NB4 (cell line): ENCODE data around the gene ATP2B3.

Source experiments
- DNase-seq: peaks from one replicate; pipeline ENCODE4 v3.0.0; 2010; ENCODE audit warnings: low read depth
- H3K4me3 ChIP-seq: one replicate; pipeline ENCODE4 v1.5.1; 2011; ENCODE audit warnings: mild to moderate bottlenecking, low read depth, low read length, moderate library complexity
- MYC ChIP-seq: IDR thresholded peaks from 2 replicates; pipeline ENCODE4 v1.6.1; 2011; ENCODE audit warnings: low read depth, low read length
- POLR2A ChIP-seq: IDR thresholded peaks from 2 replicates; pipeline ENCODE4 v1.6.1; 2011; ENCODE audit warnings: mild to moderate bottlenecking; ENCODE audit not compliant: insufficient read length; ENCODE audit errors: extremely low read depth
- TF ChIP-seq, protein P1 (sequence below): IDR thresholded peaks from 2 replicates; pipeline ENCODE4 v1.6.1; 2011; ENCODE audit warnings: low read depth, low read length
- TF ChIP-seq, protein P2 (sequence below): IDR thresholded peaks from one replicate; pipeline ENCODE4 v1.5.1; 2012; ENCODE audit warnings: low read depth, low read length

ATP2B3 gene

GRCh38 chrX:153486171-153486570 lies 31.3 kb upstream of the ATP2B3 start:
- TF ChIP-seq, protein P1, sequence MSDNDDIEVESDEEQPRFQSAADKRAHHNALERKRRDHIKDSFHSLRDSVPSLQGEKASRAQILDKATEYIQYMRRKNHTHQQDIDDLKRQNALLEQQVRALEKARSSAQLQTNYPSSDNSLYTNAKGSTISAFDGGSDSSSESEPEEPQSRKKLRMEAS: no peak
- TF ChIP-seq, protein P2, sequence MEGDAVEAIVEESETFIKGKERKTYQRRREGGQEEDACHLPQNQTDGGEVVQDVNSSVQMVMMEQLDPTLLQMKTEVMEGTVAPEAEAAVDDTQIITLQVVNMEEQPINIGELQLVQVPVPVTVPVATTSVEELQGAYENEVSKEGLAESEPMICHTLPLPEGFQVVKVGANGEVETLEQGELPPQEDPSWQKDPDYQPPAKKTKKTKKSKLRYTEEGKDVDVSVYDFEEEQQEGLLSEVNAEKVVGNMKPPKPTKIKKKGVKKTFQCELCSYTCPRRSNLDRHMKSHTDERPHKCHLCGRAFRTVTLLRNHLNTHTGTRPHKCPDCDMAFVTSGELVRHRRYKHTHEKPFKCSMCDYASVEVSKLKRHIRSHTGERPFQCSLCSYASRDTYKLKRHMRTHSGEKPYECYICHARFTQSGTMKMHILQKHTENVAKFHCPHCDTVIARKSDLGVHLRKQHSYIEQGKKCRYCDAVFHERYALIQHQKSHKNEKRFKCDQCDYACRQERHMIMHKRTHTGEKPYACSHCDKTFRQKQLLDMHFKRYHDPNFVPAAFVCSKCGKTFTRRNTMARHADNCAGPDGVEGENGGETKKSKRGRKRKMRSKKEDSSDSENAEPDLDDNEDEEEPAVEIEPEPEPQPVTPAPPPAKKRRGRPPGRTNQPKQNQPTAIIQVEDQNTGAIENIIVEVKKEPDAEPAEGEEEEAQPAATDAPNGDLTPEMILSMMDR: no peak
- H3K4me3 ChIP-seq: no peak overlapping the region
- DNase-seq: no peak

GRCh38 chrX:153487590-153488071 lies 29.8 kb upstream of the ATP2B3 start:
- TF ChIP-seq, protein P2: no peak
- TF ChIP-seq POLR2A (no peak), MYC (no peak)
- TF ChIP-seq, protein P1: no peak
- no peak overlapping the region for H3K4me3 ChIP-seq

DNA sequence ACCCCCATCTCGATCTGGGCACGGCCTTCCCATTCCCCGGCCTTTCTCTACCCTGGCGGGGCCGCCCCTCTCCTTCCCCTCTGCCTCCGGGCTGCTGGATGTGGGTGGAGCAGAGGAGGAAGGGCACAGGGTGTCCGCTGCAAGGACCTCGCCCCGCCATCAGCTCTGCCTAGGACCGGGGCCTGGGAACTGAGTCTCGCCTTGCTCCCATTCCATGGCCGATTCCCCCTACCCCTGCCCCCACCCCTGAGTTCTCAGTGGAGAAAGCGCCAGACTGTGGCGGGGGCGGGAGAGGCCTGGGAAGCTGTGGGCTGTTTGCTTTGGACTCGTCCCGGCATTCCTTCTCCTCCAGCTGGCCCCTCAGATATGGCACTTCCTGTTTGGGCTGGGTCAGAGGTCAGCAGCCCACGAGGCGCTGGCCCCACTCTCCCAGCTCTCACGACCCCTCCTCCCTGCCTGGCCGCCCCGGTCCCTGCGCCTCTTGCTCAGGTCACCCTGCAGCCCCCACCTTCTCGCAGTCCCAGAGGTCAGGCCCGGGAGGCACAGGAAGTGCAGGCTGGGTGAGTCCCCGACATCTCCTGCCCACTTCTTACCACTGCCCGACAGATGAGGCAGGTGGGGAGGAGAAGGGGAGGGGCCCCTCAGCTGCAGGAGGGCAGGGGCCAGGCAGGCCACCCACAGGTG lies 29.1 kb upstream of the ATP2B3 start:
- TF ChIP-seq, protein P1: no peak
- H3K4me3 ChIP-seq: no peak overlapping the region
- no peak for DNase-seq

More at GRCh38 chrX:153487590-153488071, 29.8 kb upstream of the ATP2B3 start:
- DNase-seq: no peak

DNA sequence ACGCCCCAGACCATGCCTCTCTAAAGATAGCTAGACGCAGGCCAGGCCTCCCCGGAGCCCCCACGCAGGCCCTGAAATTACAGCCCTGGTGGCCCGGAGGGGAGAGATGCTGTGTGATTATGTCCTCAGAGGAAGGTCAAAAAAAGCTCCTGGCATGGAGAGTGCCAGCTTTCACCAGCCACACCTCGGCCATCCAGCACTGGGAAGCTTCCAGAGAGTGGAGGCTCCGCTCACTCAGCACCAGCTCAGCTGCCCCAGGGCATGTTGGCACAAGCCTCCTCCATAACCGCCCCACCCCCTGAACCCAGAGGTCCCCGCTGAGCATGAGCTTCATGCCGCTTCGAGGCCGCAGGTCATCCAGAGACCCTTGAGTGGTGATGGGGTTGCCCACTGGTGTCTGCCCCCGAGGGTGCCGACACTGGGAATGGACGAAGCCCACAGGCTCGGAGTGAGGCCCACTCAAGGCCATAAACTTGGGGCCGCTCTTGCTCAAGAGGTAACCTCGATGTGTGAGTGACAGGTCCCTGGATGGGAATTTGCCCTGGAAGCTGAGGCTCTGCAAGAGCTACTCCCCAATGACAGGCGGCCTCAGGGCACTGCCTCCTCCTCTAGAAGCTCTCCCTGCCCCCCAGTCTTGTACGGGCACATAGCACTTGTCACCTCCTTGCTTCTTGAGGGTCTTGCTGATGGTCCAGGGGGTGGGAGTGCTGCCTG lies 27.1 kb upstream of the ATP2B3 start:
- no peak for DNase-seq
- TF ChIP-seq MYC (no peak), POLR2A (no peak)
- TF ChIP-seq, protein P1: no peak
- TF ChIP-seq, protein P2: no peak
- H3K4me3 ChIP-seq: no peak overlapping the region

GRCh38 chrX:153491351-153491914 lies 26.0 kb upstream of the ATP2B3 start:
- H3K4me3 ChIP-seq: no peak overlapping the region
- DNase-seq: no peak
- TF ChIP-seq MYC: no peak
- TF ChIP-seq, protein P1: no peak
- no peak for TF ChIP-seq POLR2A

GRCh38 chrX:153491918-153492317 lies 25.5 kb upstream of the ATP2B3 start:
- no peak overlapping the region for H3K4me3 ChIP-seq
- no peak for DNase-seq
- TF ChIP-seq MYC (no peak), POLR2A (no peak)
- TF ChIP-seq, protein P2: no peak
- TF ChIP-seq, protein P1: no peak
